Ishikawa (cell line): ENCODE measurements around the gene ATP1B4.

ENCODE experiments used
- CREB1 ChIP-seq: IDR thresholded peaks from 2 replicates; pipeline ENCODE4 v1.6.1; 2012; ENCODE audit warnings: low read depth
- EP300 ChIP-seq: IDR thresholded peaks from 2 replicates; pipeline ENCODE4 v1.6.1; 2012; ENCODE audit warnings: borderline replicate concordance
- TCF12 ChIP-seq: IDR thresholded peaks from 2 replicates; pipeline ENCODE4 v1.6.1; 2012; ENCODE audit warnings: low read depth
- YY1 ChIP-seq: IDR thresholded peaks from 2 replicates; pipeline ENCODE4 v1.6.1; 2012; ENCODE audit warnings: low read depth
- ZBTB7A ChIP-seq: IDR thresholded peaks from 2 replicates; pipeline ENCODE4 v1.6.1; 2012; ENCODE audit warnings: low read depth

DNA sequence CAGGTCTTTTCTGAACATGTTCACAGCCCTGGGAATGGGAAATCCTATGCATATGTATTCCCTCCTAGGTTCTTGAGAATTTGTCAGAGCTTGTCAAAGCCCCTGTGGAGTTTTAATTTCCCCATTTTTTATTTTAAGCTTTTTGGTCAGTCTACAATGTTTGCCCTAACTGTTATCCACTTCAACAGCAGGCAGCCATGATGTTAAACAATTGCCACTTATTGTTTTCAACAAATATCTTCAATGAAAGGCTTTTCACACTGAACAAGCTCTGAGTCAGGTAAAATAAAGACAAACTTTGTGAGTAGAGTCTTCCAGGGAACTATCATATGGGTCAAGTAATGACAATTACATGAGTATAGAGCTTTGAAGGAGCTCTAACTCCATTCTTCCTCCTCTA is 25.0 kb upstream of the ATP1B4 start:
- TF ChIP-seq EP300 (no peak), YY1 (no peak), TCF12 (no peak), ZBTB7A (no peak), CREB1 (no peak)
